Right lobe of liver (tissue), 4 donors: ENCODE data around the gene SFI1.

ENCODE experiments used
- POLR2A ChIP-seq: fragments of 450-650 bp; IDR thresholded peaks from one replicate; pipeline ENCODE4 v1.6.1; 2017; ENCODE audit warnings: antibody characterized with exemption, mild to moderate bottlenecking
- TF ChIP-seq, protein P1 (sequence below), 4 donors: fragments of 200-600 bp in 3 of 4; fragments of 450-650 bp in 1 of 4; IDR thresholded peaks; one replicate each; pipeline versions ENCODE4 v1.5.1 to v1.8.0; 2016 to 2022; ENCODE audit warnings: antibody characterized with exemption in 4 of 4, mild to moderate bottlenecking in 2 of 4
- donor health status: DM: no; HTN: no; CAD: no.
- donor health status: DM: no; HTN: no; CAD: no.
- donor health status: DM: no; HTN: yes; CAD: no.

DNA sequence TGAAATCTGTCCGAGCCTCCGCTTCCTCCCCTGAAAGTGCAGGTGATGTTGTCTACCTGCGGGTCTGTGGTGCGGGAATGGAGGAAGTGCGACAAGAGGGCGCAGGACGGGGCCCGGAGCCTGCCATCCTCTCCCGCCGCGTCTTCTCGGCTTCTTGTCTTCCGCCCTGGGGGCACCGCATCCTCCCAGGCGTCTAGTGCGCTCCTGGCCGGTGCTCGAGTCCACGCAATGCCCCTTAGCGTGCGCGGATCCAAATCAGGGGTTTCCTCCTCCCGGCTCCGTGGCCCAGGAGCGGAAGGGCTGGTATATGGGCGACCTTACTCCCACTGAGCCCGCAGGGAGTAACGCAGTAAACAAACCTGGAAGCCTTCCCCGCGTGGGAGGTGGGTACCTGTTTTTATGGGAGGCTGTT lies 405 bp downstream of the SFI1 start:
- TF ChIP-seq, protein P1, sequence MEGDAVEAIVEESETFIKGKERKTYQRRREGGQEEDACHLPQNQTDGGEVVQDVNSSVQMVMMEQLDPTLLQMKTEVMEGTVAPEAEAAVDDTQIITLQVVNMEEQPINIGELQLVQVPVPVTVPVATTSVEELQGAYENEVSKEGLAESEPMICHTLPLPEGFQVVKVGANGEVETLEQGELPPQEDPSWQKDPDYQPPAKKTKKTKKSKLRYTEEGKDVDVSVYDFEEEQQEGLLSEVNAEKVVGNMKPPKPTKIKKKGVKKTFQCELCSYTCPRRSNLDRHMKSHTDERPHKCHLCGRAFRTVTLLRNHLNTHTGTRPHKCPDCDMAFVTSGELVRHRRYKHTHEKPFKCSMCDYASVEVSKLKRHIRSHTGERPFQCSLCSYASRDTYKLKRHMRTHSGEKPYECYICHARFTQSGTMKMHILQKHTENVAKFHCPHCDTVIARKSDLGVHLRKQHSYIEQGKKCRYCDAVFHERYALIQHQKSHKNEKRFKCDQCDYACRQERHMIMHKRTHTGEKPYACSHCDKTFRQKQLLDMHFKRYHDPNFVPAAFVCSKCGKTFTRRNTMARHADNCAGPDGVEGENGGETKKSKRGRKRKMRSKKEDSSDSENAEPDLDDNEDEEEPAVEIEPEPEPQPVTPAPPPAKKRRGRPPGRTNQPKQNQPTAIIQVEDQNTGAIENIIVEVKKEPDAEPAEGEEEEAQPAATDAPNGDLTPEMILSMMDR (IDR thresholded peaks at IDR 0.05), result no peak
- no peak for TF ChIP-seq POLR2A
